ENCODE measurements around the gene DHFR.

Gene DHFR

GRCh38 chr5:80597500-80597899 lies 57.3 kb downstream of the DHFR start:
- ChIA-PET CTCF (interaction anchor here (1.9 kb wide), 1 partner anchor 10 kb away, joined by 4 read pairs; no protein-coding TSS in a partner anchor), POLR2A (no interaction called here)
- no peak for DNase-seq (ENCODE audit: extremely low spot score)
- TF ChIP-seq, protein P1, sequence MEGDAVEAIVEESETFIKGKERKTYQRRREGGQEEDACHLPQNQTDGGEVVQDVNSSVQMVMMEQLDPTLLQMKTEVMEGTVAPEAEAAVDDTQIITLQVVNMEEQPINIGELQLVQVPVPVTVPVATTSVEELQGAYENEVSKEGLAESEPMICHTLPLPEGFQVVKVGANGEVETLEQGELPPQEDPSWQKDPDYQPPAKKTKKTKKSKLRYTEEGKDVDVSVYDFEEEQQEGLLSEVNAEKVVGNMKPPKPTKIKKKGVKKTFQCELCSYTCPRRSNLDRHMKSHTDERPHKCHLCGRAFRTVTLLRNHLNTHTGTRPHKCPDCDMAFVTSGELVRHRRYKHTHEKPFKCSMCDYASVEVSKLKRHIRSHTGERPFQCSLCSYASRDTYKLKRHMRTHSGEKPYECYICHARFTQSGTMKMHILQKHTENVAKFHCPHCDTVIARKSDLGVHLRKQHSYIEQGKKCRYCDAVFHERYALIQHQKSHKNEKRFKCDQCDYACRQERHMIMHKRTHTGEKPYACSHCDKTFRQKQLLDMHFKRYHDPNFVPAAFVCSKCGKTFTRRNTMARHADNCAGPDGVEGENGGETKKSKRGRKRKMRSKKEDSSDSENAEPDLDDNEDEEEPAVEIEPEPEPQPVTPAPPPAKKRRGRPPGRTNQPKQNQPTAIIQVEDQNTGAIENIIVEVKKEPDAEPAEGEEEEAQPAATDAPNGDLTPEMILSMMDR (IDR thresholded peaks at IDR 0.05; ENCODE audit: control extremely low read depth, extremely low read depth, low read depth, missing control alignments), result no peak

DNA sequence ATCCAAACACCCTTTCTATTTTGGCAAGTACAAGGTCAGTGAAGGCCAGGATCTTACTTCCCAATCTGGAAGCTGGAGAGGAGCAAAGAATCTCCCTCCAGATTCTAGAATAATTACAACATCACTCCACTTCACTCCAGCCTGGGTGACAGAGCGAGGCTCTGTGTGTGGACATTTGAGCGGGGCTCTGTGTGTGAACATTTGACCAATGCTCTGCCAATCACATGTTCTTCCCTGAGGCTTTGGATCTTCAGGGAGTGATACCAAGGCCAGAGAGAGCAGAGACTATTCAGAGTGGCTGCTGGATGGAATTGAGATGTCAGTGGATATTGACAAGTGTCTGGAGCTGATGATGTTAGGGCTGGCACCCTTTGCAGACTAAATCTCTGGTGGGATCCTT lies 60.0 kb downstream of the DHFR start:
- ChIA-PET POLR2A (interaction anchor here (0.6 kb wide), 1 partner anchor 271 kb away, joined by 3 read pairs; no protein-coding TSS in a partner anchor), CTCF (no interaction called here)

DNA sequence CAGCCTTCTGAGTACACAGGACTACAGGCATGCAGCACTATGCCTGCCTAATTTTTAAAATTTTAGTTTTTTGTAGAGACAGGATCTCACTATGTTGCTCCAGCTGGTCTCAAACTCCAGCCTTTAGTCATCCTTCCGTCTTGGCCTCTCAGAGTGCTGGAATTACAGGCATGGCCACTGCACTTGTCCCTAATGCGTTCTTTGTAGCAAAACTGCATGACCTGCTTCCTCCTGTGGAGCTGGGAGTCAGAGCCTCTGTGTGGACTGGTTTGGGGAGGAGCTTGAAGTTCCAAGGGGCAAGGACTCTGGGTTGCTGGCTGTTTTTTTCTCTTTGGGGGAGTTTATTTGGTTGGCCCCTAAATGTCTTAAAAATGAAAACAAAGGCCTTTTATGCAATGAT lies 62.0 kb downstream of the DHFR start:
- TF ChIP-seq, protein P1 (IDR thresholded peaks at IDR 0.05; ENCODE audit: control extremely low read depth, extremely low read depth, low read depth, missing control alignments), result no peak
- no peak for DNase-seq (ENCODE audit: extremely low spot score)
- ChIA-PET POLR2A (no interaction called here), CTCF (no interaction called here)

More for the DNA sequence above, 60.0 kb downstream of the DHFR start:
- TF ChIP-seq, protein P1 (IDR thresholded peaks at IDR 0.05; ENCODE audit: control extremely low read depth, extremely low read depth, low read depth, missing control alignments), result no peak
- no peak for DNase-seq (ENCODE audit: extremely low spot score)

GRCh38 chr5:80592105-80592504 lies 62.7 kb downstream of the DHFR start:
- CTCF ChIA-PET, result no interaction called here
- no peak for DNase-seq (ENCODE audit: extremely low spot score)
- TF ChIP-seq, protein P1 (IDR thresholded peaks at IDR 0.05; ENCODE audit: control extremely low read depth, extremely low read depth, low read depth, missing control alignments), result no peak
- POLR2A ChIA-PET, result no interaction called here

DNA sequence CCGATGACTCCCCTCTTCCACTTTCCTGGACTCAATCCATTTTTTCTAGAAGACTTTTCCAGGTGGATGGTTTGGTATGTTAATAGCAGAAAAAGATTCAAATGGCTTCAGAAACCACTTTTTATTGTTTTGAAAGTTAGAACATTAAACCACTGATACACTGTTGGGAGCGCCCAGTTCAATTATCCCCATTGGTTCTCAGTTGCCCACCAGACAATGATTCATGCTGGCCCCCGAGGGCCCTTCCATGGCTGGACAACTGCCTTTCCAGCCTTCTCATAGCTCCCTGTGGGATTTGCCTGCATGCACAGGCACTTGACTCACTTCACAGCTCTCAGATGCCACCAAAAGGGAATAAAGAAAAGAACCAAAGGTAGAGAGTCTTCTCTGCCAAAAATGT lies 63.4 kb downstream of the DHFR start:
- no peak for DNase-seq (ENCODE audit: extremely low spot score)
- CTCF ChIA-PET, result no interaction called here
- TF ChIP-seq, protein P1 (IDR thresholded peaks at IDR 0.05; ENCODE audit: control extremely low read depth, extremely low read depth, low read depth, missing control alignments), result no peak
- POLR2A ChIA-PET, result no interaction called here

DNA sequence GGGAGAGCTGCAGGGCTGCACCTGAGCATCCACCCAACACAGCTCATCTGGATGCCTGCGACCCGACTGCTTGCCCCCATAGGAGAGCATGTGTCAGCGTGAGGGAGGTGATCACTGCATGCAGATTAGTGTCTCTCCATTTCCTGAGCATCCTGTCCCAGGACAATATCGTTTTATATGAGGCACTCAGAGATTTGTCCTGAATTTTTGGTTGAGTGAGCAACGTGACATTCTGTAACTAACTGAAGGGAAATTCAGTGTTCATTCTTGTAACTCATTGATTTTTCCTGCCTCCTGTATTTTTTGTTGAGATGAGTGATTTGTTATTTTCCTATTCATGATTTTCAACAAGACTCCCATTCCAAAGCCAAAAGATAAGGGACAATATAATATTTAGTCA lies 64.0 kb downstream of the DHFR start:
- CTCF ChIA-PET, result no interaction called here
- POLR2A ChIA-PET, result no interaction called here
- no peak for DNase-seq (ENCODE audit: extremely low spot score)
- TF ChIP-seq, protein P1 (IDR thresholded peaks at IDR 0.05; ENCODE audit: control extremely low read depth, extremely low read depth, low read depth, missing control alignments), result no peak

Measured in GM10248 (cell line).